ENCODE results near the gene PSMG2.

The PSMG2 gene

GRCh38 chr18:12767580-12768155, 64.8 kb downstream of the PSMG2 start:
- no peak for DNase-seq

- no peak for DNase-seq
Measured at GRCh38 chr18:12768625-12769024, 65.8 kb downstream of the PSMG2 start.

- no peak for DNase-seq
Measured at GRCh38 chr18:12769136-12769535, 66.3 kb downstream of the PSMG2 start.

GRCh38 chr18:12769644-12770440, 67.0 kb downstream of the PSMG2 start:
- no peak for DNase-seq

GRCh38 chr18:12770469-12771219, 67.8 kb downstream of the PSMG2 start:
- no peak for DNase-seq

GRCh38 chr18:12772111-12772510, 69.3 kb downstream of the PSMG2 start:
- DNase-seq, result no peak

- DNase-seq, result no peak
Measured at GRCh38 chr18:12773369-12773768, 70.5 kb downstream of the PSMG2 start.

GRCh38 chr18:12774982-12775381, 72.1 kb downstream of the PSMG2 start:
- DNase-seq, result no peak
